GM19397 (cell line): Measurements from ENCODE around the gene PCSK2.

Source experiments
- ATAC-seq: cut with Tn5 transposase; IDR thresholded peaks from one replicate; pipeline ENCODE4 v1.9.1; 2021; ENCODE audit warnings: mild to moderate bottlenecking, moderate library complexity; ENCODE audit not compliant: unreplicated experiment

Gene PCSK2

GRCh38 chr20:17327185-17328148 lies 100.6 kb downstream of the PCSK2 start:
- ATAC-seq, result no peak

DNA sequence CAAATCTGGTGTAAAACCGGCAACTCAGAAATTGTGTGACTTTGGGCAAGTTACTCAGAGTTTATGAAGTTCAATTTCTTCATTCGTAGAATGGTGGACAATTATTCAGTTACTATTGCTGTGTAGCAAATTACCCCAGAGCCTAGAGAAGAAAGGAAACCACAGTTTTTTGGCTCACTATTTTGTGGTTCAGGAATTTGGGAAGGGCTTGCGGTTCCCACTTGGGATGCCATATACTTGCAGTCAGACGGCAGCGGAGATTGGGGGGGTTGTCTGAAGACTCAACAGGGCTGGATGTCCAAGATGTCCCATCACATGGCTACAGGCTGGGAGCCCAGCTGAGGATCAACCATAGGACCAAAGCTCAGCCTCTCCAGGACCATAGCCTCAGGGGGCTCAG lies 108.1 kb downstream of the PCSK2 start:
- ATAC-seq, result no peak

GRCh38 chr20:17339000-17339399 lies 112.2 kb downstream of the PCSK2 start:
- ATAC-seq, result no peak

- ATAC-seq, result no peak
Observed at GRCh38 chr20:17343091-17343490, 116.3 kb downstream of the PCSK2 start.

GRCh38 chr20:17343656-17344452 lies 117.0 kb downstream of the PCSK2 start:
- ATAC-seq, result no peak

GRCh38 chr20:17344790-17345189 lies 118.0 kb downstream of the PCSK2 start:
- no peak for ATAC-seq

DNA sequence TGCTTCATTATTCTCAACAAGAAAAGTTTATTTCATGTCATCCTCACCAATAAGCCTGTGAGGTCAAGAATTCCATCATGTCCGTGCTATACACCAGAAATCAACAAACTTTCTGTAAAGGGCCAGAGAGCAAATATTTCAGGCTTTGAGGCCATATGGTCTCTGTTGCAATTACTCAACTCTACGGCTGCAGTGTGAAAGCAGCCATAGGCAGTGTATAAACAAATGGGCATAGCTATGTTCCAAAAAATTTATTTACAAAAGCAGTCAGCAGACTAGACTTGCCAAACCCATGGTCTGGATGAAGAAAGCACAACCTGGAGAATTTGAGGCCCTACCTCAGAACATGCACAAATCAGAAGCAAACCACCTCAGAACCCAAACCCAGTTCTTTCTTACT lies 118.5 kb downstream of the PCSK2 start:
- ATAC-seq, result no peak

DNA sequence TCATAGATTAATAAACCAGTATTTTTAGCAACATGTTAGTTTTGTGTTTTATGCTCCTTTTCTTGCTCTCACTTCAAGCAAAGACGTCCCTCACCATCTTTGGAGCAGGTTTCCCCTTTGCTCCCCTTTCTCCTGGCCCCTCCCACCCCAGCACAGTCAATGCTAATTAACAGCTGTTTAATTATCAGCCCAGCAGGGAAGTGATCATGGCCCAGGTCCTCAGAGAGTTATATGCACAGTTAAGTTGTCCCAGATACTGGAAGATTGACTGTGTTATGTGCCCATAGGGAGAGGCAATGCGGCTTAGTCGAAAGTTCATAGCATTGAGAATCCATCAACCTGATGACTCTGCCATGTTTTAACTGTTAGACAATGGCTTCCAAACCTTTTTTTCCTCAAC lies 123.5 kb downstream of the PCSK2 start:
- ATAC-seq, result no peak

DNA sequence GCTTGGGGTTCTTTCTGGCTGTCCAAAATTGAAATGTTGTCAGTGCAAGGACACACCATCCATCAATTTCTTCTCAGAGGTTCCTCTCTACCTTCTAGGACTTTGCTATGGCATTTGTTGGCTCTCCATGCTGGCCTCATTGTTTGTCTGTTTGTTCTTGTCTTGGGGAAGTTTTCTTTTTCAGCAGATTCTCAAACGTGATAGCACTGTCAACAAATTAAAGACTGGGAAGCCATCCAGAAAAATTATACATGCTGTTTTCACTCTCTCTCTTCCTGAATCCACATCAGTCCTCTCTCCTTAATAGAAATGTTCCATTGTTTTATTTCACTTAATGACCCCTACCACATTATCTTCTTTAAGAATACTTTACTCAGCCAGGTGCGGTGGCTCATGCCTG lies 130.4 kb downstream of the PCSK2 start:
- ATAC-seq, result no peak

GRCh38 chr20:17358854-17359253 lies 132.0 kb downstream of the PCSK2 start:
- no peak for ATAC-seq

DNA sequence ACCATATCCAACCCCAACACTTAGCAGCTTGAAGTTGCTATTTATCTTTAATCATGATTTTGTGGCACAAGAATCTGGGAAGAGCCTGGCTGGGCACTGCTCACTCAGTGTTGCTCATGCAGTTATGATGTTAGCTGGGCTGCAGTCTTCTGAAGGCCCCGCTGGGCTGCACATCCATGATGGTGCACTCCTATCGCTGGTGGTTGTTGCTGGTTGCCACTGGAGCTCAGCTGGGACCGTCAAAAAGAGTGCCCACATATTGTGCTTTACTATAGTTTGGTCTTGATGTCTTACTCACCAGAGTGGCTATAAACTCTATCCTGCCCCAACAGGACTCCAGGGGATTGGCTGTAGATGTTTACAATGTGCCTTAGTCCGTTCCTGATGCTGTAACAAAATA lies 137.8 kb downstream of the PCSK2 start:
- ATAC-seq, result no peak

DNA sequence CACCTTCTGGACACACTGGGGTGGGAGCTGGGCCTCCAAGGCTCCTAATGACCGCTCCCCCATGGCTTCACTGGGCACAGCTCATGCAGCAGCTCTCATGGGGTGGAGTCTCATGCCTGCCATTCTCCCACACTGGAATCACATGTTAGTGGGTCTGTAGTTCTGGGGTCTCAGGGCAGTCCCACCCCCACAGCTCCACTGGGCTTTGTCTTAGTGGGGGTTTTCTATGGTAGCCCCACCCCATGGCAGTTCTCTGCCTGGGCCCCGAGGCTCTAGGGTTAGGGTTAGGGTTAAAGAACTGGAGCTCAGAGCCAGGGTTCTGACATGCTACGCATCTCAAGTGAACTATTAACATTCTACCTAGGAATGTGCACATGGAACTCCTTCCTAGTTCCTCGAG lies 139.0 kb downstream of the PCSK2 start:
- no peak for ATAC-seq

GRCh38 chr20:17369506-17369905 lies 142.7 kb downstream of the PCSK2 start:
- ATAC-seq, result no peak

DNA sequence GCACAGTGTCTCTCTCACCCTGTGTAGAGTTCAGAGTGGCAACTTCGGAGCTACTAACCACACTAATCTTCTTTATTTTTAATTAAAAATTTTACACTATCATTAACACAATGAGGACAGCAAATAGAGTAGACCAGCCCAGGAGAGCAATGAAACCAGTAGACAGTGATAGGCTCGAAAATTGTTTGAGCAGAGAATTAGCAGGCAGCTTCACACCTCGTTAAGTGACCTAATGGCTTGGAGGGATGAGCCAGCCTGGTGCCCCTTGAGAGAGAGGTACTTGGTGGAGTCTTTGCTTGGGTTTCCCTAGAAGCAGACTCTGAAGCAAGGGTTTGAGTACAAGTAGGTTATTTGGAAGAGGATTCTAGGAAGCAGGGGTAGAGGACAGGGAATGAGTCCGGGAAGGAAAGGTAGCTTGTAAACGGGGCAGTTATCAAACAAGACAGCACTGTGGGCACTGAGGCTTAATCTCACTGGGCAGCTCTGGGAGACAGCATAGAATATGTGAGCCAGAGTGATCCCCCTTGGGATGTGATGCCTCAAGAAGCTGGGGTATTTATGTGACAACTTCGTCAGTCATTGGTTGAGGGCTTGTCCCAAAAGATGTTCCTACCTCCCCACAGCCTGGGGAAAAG lies 146.1 kb downstream of the PCSK2 start:
- ATAC-seq, result no peak

DNA sequence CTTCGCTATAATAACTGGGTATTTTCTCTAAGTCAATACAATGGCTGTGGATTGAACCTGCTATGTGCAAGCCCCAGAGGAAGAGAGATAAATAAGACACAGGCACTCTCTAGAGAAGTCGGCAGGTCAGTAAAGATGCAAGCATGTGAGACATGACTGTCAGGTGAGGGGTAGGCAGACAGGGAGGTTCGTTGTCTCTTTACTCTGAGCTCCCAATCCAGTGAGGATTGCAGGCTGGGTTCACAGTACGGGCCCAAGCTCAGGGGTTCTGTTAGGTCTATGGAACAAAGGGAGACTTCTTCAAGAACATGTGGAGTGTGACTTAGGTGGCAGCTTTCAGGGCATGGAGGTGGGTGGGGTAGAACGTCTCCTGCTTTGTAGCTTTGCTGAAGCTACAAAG lies 147.2 kb downstream of the PCSK2 start:
- ATAC-seq, result no peak

DNA sequence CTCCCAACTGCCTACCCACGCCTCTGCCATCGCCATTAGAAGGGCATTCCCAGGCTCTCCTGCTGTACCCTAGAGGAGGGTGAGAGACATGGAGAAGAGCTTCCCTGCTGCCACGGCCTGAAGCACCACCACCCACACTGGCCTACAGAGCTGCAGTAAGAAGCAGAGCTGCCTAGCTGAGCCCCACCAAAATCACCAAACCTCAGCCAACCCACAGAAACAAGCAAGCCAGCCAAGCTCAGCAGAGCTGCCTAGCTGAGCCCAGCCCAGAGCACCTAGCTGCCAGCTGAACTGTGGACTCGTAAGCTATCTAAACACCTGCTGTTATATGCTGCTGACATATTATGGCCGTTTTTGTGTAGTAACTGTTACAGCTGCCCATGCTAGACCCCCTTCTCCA lies 149.2 kb downstream of the PCSK2 start:
- no peak for ATAC-seq

DNA sequence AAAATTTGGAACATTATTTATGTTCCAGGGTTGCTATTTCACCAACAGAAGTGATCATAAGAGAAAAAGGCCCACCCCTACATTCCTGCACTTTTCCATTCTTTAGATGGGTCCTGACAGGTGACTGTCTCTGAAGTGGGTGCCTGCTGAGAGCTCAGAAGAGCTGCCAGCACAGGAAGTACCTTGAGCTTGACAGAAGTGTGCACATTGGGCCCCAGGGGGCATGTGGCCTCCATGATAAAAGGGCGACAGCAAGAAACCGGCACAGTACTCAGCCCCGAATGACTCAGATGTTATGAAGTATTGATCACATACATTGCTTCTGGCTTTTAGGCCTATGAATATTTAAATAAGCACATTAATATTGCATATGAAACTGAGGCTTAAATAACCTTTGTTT lies 150.4 kb downstream of the PCSK2 start:
- ATAC-seq, result no peak

DNA sequence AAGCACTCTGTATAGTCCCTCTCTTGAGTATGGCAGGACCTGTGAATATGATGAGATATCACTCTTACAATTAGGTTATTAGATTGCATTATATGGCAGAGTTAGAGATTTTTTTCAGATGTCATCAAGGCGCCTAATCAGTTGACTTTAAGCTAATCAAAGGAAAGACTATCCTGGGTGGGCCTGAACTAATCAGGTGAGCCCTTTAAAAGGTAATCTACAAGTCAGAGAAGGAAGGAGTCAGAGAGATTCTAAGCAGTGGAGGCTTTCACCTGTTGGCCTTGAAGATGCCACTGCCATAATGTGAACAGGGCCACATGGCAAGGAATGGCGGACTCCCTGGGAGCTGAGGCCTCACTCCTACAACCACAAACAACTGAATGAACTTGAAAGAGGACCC lies 152.8 kb downstream of the PCSK2 start:
- ATAC-seq, result no peak

DNA sequence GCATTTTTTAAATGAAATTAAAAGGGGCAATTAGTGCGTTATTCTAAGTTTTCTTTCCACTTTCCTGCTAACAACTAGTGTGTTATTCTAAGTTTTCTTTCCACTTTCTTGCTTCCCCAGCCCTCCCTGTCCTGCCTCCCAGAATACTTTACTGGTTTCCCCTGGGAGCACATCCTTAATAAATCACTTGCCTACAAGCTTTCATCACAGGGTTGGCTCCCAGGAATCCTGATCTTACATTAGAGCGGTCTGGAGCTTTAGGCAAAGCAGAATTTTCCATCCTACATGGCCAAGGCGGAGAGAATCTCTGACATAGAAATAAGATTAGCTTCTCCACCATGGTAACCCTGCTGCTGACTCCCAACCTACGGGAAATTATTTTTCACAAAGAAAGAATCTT lies 154.0 kb downstream of the PCSK2 start:
- ATAC-seq, result no peak

DNA sequence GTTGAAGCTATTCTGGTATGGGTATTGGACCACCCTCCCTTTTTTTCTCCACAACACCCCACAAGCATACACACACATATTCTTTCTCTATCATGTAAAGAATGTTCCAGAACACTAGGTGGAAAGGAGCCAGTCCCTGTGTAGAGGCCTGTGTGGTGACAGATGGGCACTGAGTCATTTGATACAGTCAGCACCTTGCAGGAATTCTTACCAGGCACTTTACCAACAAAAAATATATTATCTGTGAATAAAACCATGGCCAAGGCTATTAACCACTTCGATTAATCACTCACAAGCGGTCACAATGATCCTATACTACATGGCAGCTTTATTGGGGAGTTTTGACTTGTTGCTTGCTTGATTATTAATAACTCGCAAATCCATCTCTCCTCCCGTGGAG lies 154.9 kb downstream of the PCSK2 start:
- no peak for ATAC-seq

DNA sequence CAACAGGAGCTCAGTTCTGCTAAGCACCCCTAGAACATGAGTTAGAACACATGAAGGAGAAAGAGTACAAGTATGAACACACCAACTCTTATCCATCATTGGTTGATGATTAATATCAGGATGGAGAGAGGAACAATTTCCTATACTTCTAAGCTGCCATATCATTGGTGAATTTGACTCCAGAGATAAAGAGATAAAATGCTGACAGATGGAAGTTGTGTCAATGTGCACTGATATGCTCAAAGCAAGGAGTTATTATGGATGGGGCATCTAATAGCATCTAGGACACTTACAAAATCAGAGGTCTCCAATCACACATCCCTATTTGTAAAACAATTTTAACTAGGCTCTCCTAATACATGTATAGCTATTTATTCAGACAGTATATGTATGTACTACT lies 159.0 kb downstream of the PCSK2 start:
- ATAC-seq, result no peak

- ATAC-seq, result no peak
Observed at GRCh38 chr20:17390655-17391054, 163.8 kb downstream of the PCSK2 start.
